ENCODE measurements around the gene FAM117B.

Gene FAM117B

DNA sequence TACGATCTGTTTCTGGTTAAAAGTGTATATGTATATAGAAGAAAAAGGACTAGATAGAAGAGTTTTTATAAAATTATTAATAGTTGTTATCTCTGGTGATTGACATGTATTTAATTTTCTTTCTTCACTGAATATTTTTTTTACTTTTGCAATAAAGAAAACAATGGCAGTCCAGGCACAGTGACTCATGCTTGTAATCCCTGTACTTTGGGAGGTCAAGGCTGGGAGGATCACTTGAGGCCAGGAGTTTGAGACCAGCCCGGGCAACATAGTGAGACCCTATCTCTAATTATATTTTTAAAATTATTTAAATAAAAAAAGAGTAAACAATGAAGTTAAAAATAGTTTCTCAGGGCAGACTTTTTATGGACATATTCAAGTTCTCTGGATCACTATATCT is 114.7 kb downstream of the FAM117B start:
- Histone ChIP-seq H3K27me3 (no peaks in the 10 kb centered on the region), H3K4me3 (no peak overlapping the region), H4K20me1 (no peaks in the 10 kb centered on the region), H3K4me1 (no peaks in the 10 kb centered on the region), H3K27ac (no peak overlapping the region), H3K9me3 (peaks cover 20% of the 10 kb centered on the region), H3K9ac (no peak overlapping the region), H3K4me2 (no peak overlapping the region), H3K36me3 (peaks cover 14% of the 10 kb centered on the region)
- TF ChIP-seq Cebpa-rat (IDR thresholded peaks at IDR 0.05) = no peak

DNA sequence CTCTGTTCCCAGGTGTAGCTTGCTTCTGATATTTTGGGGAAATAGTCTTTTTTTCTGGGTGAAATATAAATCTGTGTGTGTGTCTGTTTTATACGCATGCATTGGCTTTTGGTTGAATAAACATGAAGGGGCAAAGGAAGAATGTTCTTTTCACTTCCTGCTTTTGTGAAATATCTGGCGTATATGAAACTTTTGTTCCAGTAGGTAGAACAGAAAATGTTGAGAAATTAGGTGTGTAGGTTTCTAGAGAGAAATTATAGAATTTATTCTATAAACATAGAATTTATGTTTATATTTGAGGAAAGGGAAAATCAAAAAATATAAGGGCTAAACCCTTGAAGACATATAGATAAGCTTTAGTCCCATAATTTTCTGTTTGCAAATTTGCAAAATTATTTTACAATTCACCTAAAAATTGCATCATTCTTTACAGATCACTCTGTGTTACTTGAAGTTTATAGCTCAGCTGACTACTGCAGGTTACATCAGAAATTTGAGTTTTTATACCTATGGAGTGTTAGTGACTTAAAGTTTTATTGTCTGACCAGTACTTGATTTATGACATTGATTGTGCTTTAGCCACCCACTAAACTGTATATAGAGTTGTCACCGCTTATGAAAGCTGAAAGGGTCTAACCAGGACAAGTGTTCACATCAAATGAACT is 116.1 kb downstream of the FAM117B start:
- TF ChIP-seq Cebpa-rat (IDR thresholded peaks at IDR 0.05) = no peak
- Histone ChIP-seq H3K27ac (no peak overlapping the region), H3K4me3 (no peak overlapping the region), H3K9ac (no peak overlapping the region), H3K9me3 (peaks cover 6% of the 10 kb centered on the region; the same call in 1 of the 2 replicates), H3K4me2 (no peak overlapping the region), H4K20me1 (no peaks in the 10 kb centered on the region), H3K27me3 (no peaks in the 10 kb centered on the region), H3K4me1 (no peaks in the 10 kb centered on the region), H3K36me3 (0 out of 2 replicates have a peak, but pooled peaks cover 4% of the 10 kb centered on the region)

DNA sequence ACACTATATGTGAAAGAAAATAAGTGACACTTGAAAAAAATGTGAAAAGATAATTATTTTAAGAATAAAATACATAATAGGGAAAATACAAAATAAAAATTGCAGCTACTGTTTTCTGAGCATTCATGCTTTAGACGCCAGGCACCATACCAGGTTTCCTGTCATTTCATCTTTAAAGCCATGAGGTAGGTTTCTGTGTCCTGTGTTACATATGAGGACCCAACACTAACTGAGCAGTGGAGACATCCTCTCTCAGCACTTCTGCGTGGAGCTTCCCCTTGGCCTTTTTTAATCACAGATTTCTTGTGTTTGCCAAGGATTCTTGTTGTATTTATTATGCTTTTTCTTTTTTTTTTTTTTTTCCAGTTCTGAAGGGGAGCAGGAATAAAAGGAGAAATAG is 117.3 kb downstream of the FAM117B start:
- Histone ChIP-seq H3K4me1 (no peaks in the 10 kb centered on the region), H3K9me3 (peaks cover 6% of the 10 kb centered on the region; the same call in 1 of the 2 replicates), H4K20me1 (no peaks in the 10 kb centered on the region), H3K9ac (no peak overlapping the region), H3K27ac (no peak overlapping the region), H3K4me3 (no peak overlapping the region), H3K27me3 (no peaks in the 10 kb centered on the region), H3K4me2 (no peak overlapping the region), H3K36me3 (peaks cover 16% of the 10 kb centered on the region)
- no peak for TF ChIP-seq Cebpa-rat (IDR thresholded peaks at IDR 0.05)

DNA sequence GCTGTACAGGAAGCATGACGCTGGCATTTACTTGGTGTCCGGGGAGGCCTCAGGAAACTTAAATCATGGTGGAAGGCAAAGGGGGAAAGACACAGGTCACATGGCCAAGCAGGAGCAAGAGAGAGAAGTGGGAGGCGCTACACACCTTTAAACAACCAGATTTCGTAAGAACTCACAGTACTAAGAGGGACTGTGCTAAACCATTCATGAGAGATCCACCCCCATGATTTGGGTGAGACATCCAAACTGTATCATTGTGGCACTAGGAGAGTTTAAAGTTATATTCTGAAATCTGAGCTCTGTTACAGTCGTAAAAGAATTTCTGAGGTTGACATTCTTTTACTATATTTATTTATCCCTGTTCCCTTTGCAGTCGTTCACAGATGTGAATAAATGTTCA is 120.2 kb downstream of the FAM117B start:
- H3K9ac ChIP-seq = no peak overlapping the region
- peaks cover 6% of the 10 kb centered on the region; the same call in 1 of the 2 replicates for H3K9me3 ChIP-seq
- no peaks in the 10 kb centered on the region for H3K4me1 ChIP-seq
- H3K27me3 ChIP-seq = no peaks in the 10 kb centered on the region
- H4K20me1 ChIP-seq = no peaks in the 10 kb centered on the region
- no peak for TF ChIP-seq Cebpa-rat (IDR thresholded peaks at IDR 0.05)
- H3K36me3 ChIP-seq = peaks cover 39% of the 10 kb centered on the region
- no peak overlapping the region for H3K27ac ChIP-seq
- no peak overlapping the region for H3K4me3 ChIP-seq
- H3K4me2 ChIP-seq = no peak overlapping the region

DNA sequence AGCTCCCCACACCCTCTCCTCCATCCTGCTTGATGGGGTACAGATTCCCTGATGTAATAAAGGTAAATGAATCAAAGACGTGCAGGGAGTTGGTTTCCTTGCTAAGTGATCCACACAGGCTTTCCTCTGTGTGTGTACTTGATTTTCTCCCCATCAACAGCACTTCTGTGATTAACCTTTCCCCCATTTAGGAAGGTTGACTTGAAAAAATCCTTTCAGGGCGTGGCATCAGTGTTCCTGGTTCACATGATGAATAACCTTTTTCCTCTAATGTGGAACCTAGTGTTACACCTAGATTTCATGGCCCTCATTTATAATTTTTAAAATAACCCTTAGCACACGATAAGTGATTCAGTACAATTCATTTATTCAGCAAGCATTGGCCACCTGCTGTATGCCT is 121.8 kb downstream of the FAM117B start:
- H3K9me3 ChIP-seq = peaks cover 6% of the 10 kb centered on the region; the same call in 1 of the 2 replicates
- H3K27ac ChIP-seq = no peak overlapping the region
- peaks cover 49% of the 10 kb centered on the region for H3K36me3 ChIP-seq
- no peak overlapping the region for H3K9ac ChIP-seq
- TF ChIP-seq Cebpa-rat (IDR thresholded peaks at IDR 0.05) = no peak
- no peak overlapping the region for H3K4me2 ChIP-seq
- no peaks in the 10 kb centered on the region for H3K4me1 ChIP-seq
- no peak overlapping the region for H3K4me3 ChIP-seq
- no peaks in the 10 kb centered on the region for H3K27me3 ChIP-seq
- H4K20me1 ChIP-seq = no peaks in the 10 kb centered on the region

DNA sequence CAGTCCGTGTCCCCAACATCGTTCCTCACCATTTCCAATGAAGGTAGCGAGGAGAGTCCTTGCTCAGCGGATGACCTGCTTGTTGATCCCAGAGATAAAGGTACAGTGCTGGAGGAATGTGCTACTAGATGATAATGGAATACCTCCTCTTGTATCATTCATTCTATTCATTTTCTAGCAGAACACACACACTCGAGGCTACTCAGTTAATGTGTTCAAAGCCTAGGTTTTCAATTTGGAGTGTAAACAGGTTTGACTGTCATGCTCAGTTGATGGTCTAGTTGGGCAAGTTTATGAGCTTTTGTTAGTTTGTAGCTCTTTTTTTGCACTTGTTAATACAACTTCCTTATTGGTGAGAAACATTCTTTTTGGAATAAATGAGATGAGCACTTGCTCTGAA is 122.6 kb downstream of the FAM117B start:
- no peak for TF ChIP-seq Cebpa-rat (IDR thresholded peaks at IDR 0.05)
- H3K36me3 ChIP-seq = peaks cover 50% of the 10 kb centered on the region
- H3K4me2 ChIP-seq = no peak overlapping the region
- no peak overlapping the region for H3K27ac ChIP-seq
- no peak overlapping the region for H3K4me3 ChIP-seq
- H3K27me3 ChIP-seq = no peaks in the 10 kb centered on the region
- no peak overlapping the region for H3K9ac ChIP-seq
- 0 out of 2 replicates have a peak, but pooled peaks cover under 1% of the 10 kb centered on the region for H3K4me1 ChIP-seq
- H4K20me1 ChIP-seq = no peaks in the 10 kb centered on the region
- peaks cover 6% of the 10 kb centered on the region; the same call in 1 of the 2 replicates for H3K9me3 ChIP-seq

DNA sequence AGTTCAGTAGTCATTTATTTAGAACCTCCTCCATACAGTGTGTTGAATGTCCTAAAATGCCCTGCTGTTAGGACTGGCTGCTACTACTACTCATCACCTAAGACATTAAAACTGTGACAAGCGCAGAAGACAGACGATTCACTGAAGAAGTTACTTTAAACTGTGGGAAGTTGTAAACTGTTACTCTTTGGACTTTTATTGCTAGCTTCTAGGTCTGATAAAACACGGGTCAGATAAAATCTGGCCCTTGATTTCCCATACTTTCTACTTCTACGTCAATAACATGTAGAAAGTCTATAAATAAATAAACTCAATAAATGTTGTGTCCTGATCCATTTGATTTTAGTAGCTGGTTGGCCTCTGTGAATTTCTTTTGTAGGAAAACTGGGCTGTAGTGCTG is 123.4 kb downstream of the FAM117B start:
- H3K27me3 ChIP-seq = no peaks in the 10 kb centered on the region
- H3K4me1 ChIP-seq = peaks cover 8% of the 10 kb centered on the region
- no peak overlapping the region for H3K9ac ChIP-seq
- 0 out of 2 replicates have a peak, but pooled peaks cover 3% of the 10 kb centered on the region for H3K9me3 ChIP-seq
- no peak overlapping the region for H3K4me3 ChIP-seq
- H3K36me3 ChIP-seq = peaks cover 50% of the 10 kb centered on the region
- H3K4me2 ChIP-seq = no peak overlapping the region
- H3K27ac ChIP-seq = no peak overlapping the region
- TF ChIP-seq Cebpa-rat (IDR thresholded peaks at IDR 0.05) = no peak
- H4K20me1 ChIP-seq = no peaks in the 10 kb centered on the region

DNA sequence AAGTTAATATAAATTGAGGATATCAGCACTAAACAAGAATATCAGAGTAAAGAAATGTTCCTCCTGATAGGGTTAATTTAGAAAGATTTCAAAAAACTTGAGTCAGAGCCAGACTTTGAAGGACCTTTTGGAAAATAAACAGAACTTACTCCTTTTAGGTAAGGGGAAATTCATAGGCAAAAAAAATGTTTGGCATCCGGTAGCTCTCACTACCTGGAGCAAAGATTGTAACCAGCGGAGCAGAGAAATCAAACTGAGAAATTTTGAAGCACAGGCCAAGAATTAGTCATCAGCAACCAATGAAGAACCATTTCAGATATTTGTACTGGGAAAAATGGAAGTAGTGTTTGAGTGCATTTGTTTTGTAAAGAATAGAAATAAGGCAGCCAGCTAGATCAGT is 123.8 kb downstream of the FAM117B start:
- Histone ChIP-seq H3K27ac (no peak overlapping the region), H3K4me2 (no peak overlapping the region), H3K9me3 (no peaks in the 10 kb centered on the region), H3K27me3 (no peaks in the 10 kb centered on the region), H4K20me1 (no peaks in the 10 kb centered on the region), H3K9ac (no peak overlapping the region), H3K4me1 (peaks cover 13% of the 10 kb centered on the region), H3K4me3 (no peak overlapping the region), H3K36me3 (peaks cover 50% of the 10 kb centered on the region)
- no peak for TF ChIP-seq Cebpa-rat (IDR thresholded peaks at IDR 0.05)

DNA sequence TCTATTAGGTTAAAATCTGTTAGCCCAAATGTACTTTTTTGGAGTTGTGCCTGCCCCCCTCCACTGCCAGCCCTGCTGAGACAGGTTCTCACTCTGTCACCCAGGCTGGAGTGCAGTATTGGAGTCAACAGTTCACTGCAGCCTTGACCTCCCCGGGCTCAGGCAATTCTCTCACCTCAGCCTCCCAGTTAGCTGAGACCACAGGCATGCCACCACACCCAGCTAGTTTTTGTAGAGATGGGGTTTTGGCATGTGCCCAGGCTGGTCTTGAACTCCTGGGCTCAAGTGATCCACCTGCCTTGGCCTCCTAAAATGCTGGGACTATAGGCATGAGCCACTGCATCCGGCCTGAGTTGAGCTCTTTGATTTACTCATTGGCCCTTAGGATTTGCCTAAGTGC is 126.1 kb downstream of the FAM117B start:
- no peaks in the 10 kb centered on the region for H3K9me3 ChIP-seq
- no peak overlapping the region for H3K4me2 ChIP-seq
- no peak overlapping the region for H3K9ac ChIP-seq
- no peaks in the 10 kb centered on the region for H3K27me3 ChIP-seq
- TF ChIP-seq Cebpa-rat (IDR thresholded peaks at IDR 0.05) = no peak
- no peak overlapping the region for H3K4me3 ChIP-seq
- peaks cover 17% of the 10 kb centered on the region for H3K4me1 ChIP-seq
- no peak overlapping the region for H3K27ac ChIP-seq
- H4K20me1 ChIP-seq = no peaks in the 10 kb centered on the region
- H3K36me3 ChIP-seq = peaks cover 71% of the 10 kb centered on the region

DNA sequence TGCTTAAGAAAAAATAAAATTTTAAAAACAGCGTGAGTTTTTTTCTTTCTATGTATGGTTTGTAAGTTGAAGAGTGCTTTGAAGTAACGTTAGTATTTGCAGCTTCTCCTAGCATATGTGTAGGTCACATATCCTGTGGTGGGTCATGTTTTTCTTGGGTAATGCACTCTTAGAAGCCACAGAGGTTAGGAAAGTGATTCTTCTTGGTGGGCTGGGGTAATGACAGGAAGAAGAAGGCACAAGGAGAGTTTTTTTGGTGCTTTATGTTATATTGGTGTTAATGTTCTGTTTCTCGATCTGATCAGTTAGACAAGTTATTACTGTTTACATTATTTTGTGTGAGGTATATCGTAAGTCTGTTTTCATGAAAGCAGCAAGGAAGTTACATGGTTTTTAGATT is 127.8 kb downstream of the FAM117B start:
- Histone ChIP-seq H3K9ac (no peak overlapping the region), H3K36me3 (peaks cover 64% of the 10 kb centered on the region), H3K4me2 (no peak overlapping the region), H3K27ac (no peak overlapping the region), H3K4me1 (peaks cover 17% of the 10 kb centered on the region), H3K4me3 (no peak overlapping the region), H4K20me1 (no peaks in the 10 kb centered on the region), H3K9me3 (no peaks in the 10 kb centered on the region), H3K27me3 (no peaks in the 10 kb centered on the region)
- TF ChIP-seq Cebpa-rat (IDR thresholded peaks at IDR 0.05) = no peak

Measured in BLaER1 (cell line).